Measurements from ENCODE around the gene SYNGR1. TPM values are rescaled to one million over a fixed set of nuclear protein-coding genes. Genes with fewer than 3 reads are reported as not detected.

Gene SYNGR1, protein sequence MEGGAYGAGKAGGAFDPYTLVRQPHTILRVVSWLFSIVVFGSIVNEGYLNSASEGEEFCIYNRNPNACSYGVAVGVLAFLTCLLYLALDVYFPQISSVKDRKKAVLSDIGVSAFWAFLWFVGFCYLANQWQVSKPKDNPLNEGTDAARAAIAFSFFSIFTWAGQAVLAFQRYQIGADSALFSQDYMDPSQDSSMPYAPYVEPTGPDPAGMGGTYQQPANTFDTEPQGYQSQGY
- polyA plus RNA-seq: 11.2 TPM
- long read RNA-seq, donor 1, full-length matches to known transcripts: 5 of 5 reads
- long read RNA-seq, donor 1, partial matches to known transcripts: 0 of 5 reads
- long read RNA-seq, donor 1, other reads (novel, unspliced or antisense): 0 of 5 reads
- long read RNA-seq, donor 2, full-length matches to known transcripts: 5 of 5 reads
- long read RNA-seq, donor 2, partial matches to known transcripts: 0 of 5 reads
- long read RNA-seq, donor 2, other reads (novel, unspliced or antisense): 0 of 5 reads
- long read RNA-seq, donor 3, full-length matches to known transcripts: 9 of 9 reads
- long read RNA-seq, donor 3, partial matches to known transcripts: 0 of 9 reads
- long read RNA-seq, donor 3, other reads (novel, unspliced or antisense): 0 of 9 reads
- long read RNA-seq, donor 4: 0 reads
- long read RNA-seq, donor 5, full-length matches to known transcripts: 7 of 7 reads
- long read RNA-seq, donor 5, partial matches to known transcripts: 0 of 7 reads
- long read RNA-seq, donor 5, other reads (novel, unspliced or antisense): 0 of 7 reads
- long read RNA-seq, donor 6, full-length matches to known transcripts: 10 of 10 reads
- long read RNA-seq, donor 6, partial matches to known transcripts: 0 of 10 reads
- long read RNA-seq, donor 6, other reads (novel, unspliced or antisense): 0 of 10 reads
- long read RNA-seq, donor 7, transcript SYNGR1-202 (4 exons, 1,361 nt): major isoform, 6 of 8 reads
- long read RNA-seq, donor 7, partial matches to known transcripts: 0 of 8 reads
- long read RNA-seq, donor 7, other reads (novel, unspliced or antisense): 0 of 8 reads
- long read RNA-seq, donor 8, full-length matches to known transcripts: 6 of 6 reads
- long read RNA-seq, donor 8, partial matches to known transcripts: 0 of 6 reads
- long read RNA-seq, donor 8, other reads (novel, unspliced or antisense): 0 of 6 reads
- long read RNA-seq, donor 9, full-length matches to known transcripts: 10 of 10 reads
- long read RNA-seq, donor 9, partial matches to known transcripts: 0 of 10 reads
- long read RNA-seq, donor 9, other reads (novel, unspliced or antisense): 0 of 10 reads
- long read RNA-seq, donor 10, full-length matches to known transcripts: 7 of 7 reads
- long read RNA-seq, donor 10, partial matches to known transcripts: 0 of 7 reads
- long read RNA-seq, donor 10, other reads (novel, unspliced or antisense): 0 of 7 reads
- long read RNA-seq, donor 11, full-length matches to known transcripts: 7 of 7 reads
- long read RNA-seq, donor 11, partial matches to known transcripts: 0 of 7 reads
- long read RNA-seq, donor 11, other reads (novel, unspliced or antisense): 0 of 7 reads

DNA sequence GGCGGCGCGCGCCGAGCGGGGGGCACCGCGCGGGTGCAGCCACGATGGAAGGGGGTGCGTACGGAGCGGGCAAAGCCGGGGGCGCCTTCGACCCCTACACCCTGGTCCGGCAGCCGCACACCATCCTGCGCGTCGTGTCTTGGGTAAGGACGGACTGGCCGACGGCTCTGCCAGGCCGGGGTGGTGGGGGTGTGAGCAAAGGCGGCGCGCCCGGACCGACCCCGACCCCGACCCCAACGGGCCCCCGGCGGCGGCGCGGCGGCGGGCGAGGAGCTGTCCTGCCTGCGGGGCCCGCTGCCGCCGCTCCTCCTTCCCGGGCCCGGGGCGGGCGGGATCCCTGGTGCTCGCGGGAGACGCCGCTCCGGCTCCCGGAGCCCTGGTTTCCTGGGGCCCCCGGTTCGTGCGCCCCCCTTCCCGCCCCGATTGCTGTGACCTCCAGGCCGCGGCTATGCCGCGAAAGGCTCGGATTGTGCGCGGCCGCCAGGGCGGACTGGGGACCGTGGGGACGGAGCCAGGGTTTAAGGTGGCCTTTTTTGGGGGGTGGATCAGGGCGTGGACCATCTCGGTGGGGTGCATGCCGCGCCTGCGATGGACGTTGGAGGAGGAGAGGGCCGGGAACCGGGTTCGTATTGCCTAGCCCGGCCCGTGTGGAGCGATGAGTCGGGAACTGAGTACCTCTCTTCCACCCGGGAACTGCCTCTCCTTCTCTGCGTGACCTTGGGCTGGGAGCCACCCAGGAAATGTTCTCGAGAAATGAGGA is at the start of gene SYNGR1:
Gene SYNGR1, plus strand, starts transcription at position 25 of the 760 bp plus-strand sequence. Its CDS starts 20 bp downstream, at position 45.
- Histone ChIP-seq H3K4me3 (ENCODE audit: low read length) (peak within 1 kb of the TSS; percentile 68), H3K36me3 (ENCODE audit: control insufficient read depth, insufficient read depth, low read length) (no peaks in the 10 kb centered on the region), H3K9me3 (ENCODE audit: control insufficient read depth, low read depth, low read length) (no peaks in the 10 kb centered on the region), H3K27me3 (ENCODE audit: control insufficient read depth, insufficient read depth, low read length) (peaks cover 2% of the 10 kb centered on the region), H3K27ac (ENCODE audit: low read length) (no peak within 1 kb of the TSS), H3K4me1 (ENCODE audit: control insufficient read depth, insufficient read depth, low read length) (peaks cover 8% of the 10 kb centered on the region)
- WGBS (ENCODE audit: insufficient coverage, low lambda C conversion rate): no CpG with 5 or more reads among the region's 87 CpGs
- DNase-seq: peak in 1 of 2 donors; percentile 49

DNA sequence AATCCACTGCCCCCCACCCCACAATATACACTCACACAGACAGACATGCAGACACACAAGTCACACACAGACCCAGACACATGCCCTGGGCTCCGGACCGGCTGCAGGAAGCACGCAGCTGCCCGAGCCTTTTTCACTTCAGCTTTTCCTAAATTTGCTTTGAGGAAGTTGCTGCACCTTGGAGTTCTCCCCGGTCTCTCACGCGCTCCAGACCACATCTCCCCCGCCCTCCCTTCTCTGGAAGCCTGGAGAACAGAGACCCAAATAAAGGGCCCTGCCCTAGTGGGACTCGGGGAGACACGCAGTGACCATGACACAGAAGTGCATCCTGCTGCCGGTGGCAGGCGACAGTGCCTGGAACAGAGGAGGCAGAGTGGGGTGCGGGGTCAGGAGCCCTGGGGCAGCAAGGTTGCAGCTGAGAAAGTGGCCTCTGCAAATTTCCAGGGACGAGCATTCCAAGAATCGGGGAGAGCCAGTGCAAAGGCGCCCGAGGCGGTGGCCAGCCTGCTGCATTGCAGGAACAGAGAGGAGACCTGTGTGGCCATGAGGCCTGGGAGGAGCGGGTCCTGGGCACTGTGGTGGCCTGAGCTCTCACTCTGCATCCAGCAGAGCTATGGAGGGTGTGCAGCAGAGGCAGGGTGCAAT is 49.5 kb upstream of the SYNGR1 start:
- no CpG with 5 or more reads among the region's 19 CpGs for WGBS (ENCODE audit: insufficient coverage, low lambda C conversion rate)
- Histone ChIP-seq H3K4me1 (ENCODE audit: control insufficient read depth, insufficient read depth, low read length) (peaks cover 18% of the 10 kb centered on the region), H3K4me3 (ENCODE audit: low read length) (no peak overlapping the region), H3K9me3 (ENCODE audit: control insufficient read depth, low read depth, low read length) (no peaks in the 10 kb centered on the region), H3K27ac (ENCODE audit: low read length) (no peak overlapping the region), H3K27me3 (ENCODE audit: control insufficient read depth, insufficient read depth, low read length) (no peaks in the 10 kb centered on the region), H3K36me3 (ENCODE audit: control insufficient read depth, insufficient read depth, low read length) (no peaks in the 10 kb centered on the region)
- no peak for DNase-seq

DNA sequence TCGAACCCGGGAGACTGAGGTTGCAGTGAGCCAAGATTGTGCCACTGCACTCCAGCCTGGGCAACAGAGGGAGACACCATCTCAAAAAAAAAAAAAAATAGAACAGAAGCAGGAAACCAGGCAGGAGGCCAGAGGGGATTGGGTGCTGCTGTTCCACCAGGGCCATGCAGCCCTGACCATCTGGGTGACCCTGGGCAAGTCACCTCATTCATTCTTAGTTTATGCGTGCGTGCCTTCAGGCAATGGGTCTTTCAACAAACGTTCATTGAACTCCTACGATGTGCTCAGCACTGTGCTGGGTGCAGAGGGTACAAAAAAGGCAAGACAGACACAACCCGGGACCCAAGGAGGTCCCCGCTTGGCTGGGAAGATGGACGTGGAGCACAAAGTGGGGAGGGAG is 48.7 kb upstream of the SYNGR1 start:
- Histone ChIP-seq H3K36me3 (ENCODE audit: control insufficient read depth, insufficient read depth, low read length) (no peaks in the 10 kb centered on the region), H3K4me1 (ENCODE audit: control insufficient read depth, insufficient read depth, low read length) (peaks cover 18% of the 10 kb centered on the region), H3K4me3 (ENCODE audit: low read length) (no peak overlapping the region), H3K27ac (ENCODE audit: low read length) (no peak overlapping the region), H3K9me3 (ENCODE audit: control insufficient read depth, low read depth, low read length) (no peaks in the 10 kb centered on the region), H3K27me3 (ENCODE audit: control insufficient read depth, insufficient read depth, low read length) (no peaks in the 10 kb centered on the region)
- DNase-seq: no peak
- 100% methylated on average over 1 of the region's 9 CpGs for WGBS (ENCODE audit: insufficient coverage, low lambda C conversion rate)

GRCh38 chr22:39301926-39302325 is 47.9 kb upstream of the SYNGR1 start:
- Histone ChIP-seq H3K9me3 (ENCODE audit: control insufficient read depth, low read depth, low read length) (no peaks in the 10 kb centered on the region), H3K4me1 (ENCODE audit: control insufficient read depth, insufficient read depth, low read length) (peaks cover 17% of the 10 kb centered on the region), H3K4me3 (ENCODE audit: low read length) (no peak overlapping the region), H3K27ac (ENCODE audit: low read length) (no peak overlapping the region), H3K36me3 (ENCODE audit: control insufficient read depth, insufficient read depth, low read length) (no peaks in the 10 kb centered on the region), H3K27me3 (ENCODE audit: control insufficient read depth, insufficient read depth, low read length) (no peaks in the 10 kb centered on the region)
- no CpG with 5 or more reads among the region's 7 CpGs for WGBS (ENCODE audit: insufficient coverage, low lambda C conversion rate)
- no peak for DNase-seq

- Histone ChIP-seq H3K4me1 (ENCODE audit: control insufficient read depth, insufficient read depth, low read length) (peaks cover 11% of the 10 kb centered on the region), H3K9me3 (ENCODE audit: control insufficient read depth, low read depth, low read length) (no peaks in the 10 kb centered on the region), H3K4me3 (ENCODE audit: low read length) (no peak overlapping the region), H3K27me3 (ENCODE audit: control insufficient read depth, insufficient read depth, low read length) (no peaks in the 10 kb centered on the region), H3K36me3 (ENCODE audit: control insufficient read depth, insufficient read depth, low read length) (no peaks in the 10 kb centered on the region), H3K27ac (ENCODE audit: low read length) (no peak overlapping the region)
- DNase-seq: no peak
- no CpG with 5 or more reads among the region's 2 CpGs for WGBS (ENCODE audit: insufficient coverage, low lambda C conversion rate)
These were observed 47.3 kb upstream of the SYNGR1 start for GRCh38 chr22:39302431-39302960.

- Histone ChIP-seq H3K9me3 (ENCODE audit: control insufficient read depth, low read depth, low read length) (no peaks in the 10 kb centered on the region), H3K4me1 (ENCODE audit: control insufficient read depth, insufficient read depth, low read length) (peaks cover 8% of the 10 kb centered on the region), H3K27ac (ENCODE audit: low read length) (no peak overlapping the region), H3K4me3 (ENCODE audit: low read length) (no peak overlapping the region), H3K27me3 (ENCODE audit: control insufficient read depth, insufficient read depth, low read length) (no peaks in the 10 kb centered on the region), H3K36me3 (ENCODE audit: control insufficient read depth, insufficient read depth, low read length) (no peaks in the 10 kb centered on the region)
- no peak for DNase-seq
- no CpG with 5 or more reads among the region's 11 CpGs for WGBS (ENCODE audit: insufficient coverage, low lambda C conversion rate)
These were observed 46.4 kb upstream of the SYNGR1 start for GRCh38 chr22:39303358-39303757.

DNA sequence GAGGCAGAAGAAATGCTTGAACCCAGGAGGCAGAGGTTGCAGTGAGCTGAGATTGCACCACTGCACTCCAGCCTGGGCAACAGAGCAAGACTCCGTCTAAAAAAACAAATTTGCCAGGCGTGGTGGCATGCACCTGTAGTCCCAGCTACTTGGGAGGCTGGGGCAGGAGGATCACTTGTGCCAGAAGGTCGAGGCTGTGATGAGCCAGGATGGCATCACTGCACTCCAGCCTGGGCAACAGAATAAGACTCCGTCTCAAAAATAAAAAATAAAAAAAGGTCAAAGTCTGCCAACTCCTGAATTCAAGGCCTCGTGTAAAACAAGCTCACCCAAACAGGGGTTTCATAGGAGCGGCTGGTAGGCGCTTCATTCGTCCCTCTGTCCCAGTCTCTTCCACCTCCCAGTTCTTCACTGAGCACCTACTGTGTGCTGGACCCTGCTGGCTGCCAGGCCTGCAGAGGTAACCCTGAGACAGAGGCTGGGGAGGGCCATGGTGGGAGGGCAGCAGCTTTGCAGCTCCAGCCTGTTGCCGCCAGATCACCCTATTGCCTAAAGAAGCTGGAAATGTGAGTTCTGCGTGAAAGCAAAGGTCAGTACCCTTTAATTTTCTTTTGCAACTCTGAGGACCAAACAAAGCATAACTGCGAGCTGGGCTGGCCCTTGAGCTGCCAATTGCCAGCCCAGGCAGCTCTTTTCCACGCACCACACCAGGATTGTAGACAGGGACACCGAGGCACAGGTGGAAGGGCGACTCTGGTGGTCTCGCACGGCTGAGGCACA is 45.7 kb upstream of the SYNGR1 start:
- H3K27ac ChIP-seq (ENCODE audit: low read length): no peak overlapping the region
- no peak for DNase-seq
- no peaks in the 10 kb centered on the region for H3K36me3 ChIP-seq (ENCODE audit: control insufficient read depth, insufficient read depth, low read length)
- no CpG with 5 or more reads among the region's 16 CpGs for WGBS (ENCODE audit: insufficient coverage, low lambda C conversion rate)
- H3K4me3 ChIP-seq (ENCODE audit: low read length): no peak overlapping the region
- H3K4me1 ChIP-seq (ENCODE audit: control insufficient read depth, insufficient read depth, low read length): peaks cover 8% of the 10 kb centered on the region
- H3K9me3 ChIP-seq (ENCODE audit: control insufficient read depth, low read depth, low read length): no peaks in the 10 kb centered on the region
- H3K27me3 ChIP-seq (ENCODE audit: control insufficient read depth, insufficient read depth, low read length): no peaks in the 10 kb centered on the region

DNA sequence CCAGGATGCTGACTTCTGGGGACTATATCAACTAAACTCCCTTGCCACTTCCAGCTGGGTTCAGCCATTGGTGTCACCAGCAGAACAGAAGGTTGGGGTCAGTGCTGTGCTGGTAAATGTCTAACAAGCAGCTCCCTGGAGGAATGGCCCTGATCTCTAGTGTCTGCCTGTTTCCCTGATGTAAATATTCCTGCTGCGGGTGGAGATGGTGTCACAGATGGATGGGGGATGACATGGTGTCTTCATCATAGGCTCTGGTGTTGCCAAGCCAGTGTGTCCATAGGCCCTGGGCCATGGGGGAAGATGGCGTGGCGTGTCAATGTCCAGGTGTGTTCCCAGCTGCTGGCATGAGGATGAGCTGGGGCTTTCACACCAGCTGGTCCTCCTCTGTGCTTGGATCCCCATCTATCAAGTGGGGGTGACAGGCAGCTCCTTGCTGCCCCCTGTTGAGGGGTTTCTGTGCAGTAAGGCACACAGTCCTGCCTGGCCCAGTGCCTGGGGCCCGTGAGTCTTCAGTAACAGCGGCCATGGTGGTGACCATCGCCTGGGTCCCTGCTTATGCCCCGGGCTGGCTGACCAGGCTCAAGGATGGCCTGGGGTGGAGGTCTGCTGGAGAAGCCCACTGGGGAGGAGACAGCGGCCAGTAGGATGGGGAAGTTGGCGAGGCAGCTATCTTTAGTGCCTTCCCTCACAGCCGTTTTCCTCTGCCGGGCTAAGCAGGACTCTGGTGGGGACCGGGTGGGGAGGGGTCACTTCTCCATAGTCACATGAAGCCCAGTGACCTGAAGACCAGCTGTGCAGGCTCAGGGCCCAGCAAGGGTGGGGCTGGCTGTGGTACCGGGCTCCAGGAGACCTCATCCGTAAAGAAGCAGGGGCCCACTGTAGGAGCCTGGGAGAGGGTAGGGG is 43.1 kb upstream of the SYNGR1 start:
- H3K36me3 ChIP-seq (ENCODE audit: control insufficient read depth, insufficient read depth, low read length): peaks cover 2% of the 10 kb centered on the region
- no peak for DNase-seq
- H3K27me3 ChIP-seq (ENCODE audit: control insufficient read depth, insufficient read depth, low read length): no peaks in the 10 kb centered on the region
- H3K27ac ChIP-seq (ENCODE audit: low read length): no peak overlapping the region
- no peak overlapping the region for H3K4me3 ChIP-seq (ENCODE audit: low read length)
- no peaks in the 10 kb centered on the region for H3K9me3 ChIP-seq (ENCODE audit: control insufficient read depth, low read depth, low read length)
- H3K4me1 ChIP-seq (ENCODE audit: control insufficient read depth, insufficient read depth, low read length): no peaks in the 10 kb centered on the region
- WGBS (ENCODE audit: insufficient coverage, low lambda C conversion rate): no CpG with 5 or more reads among the region's 14 CpGs
